SKM-1 treated with dmso at 0.1 percent for 144 hours (cell line): ENCODE measurements around the gene IL11.

Experiments used
- DNase-seq: peaks from one replicate; lab custom pipeline; 2025; ENCODE audit not compliant: unreplicated experiment; lab: John Stamatoyannopoulos, UW

IL11 gene

GRCh38 chr19:55391191-55391670 is 21.0 kb upstream of the IL11 start:
- no peak for DNase-seq

GRCh38 chr19:55390461-55390880 is 20.2 kb upstream of the IL11 start:
- DNase-seq = no peak

GRCh38 chr19:55389386-55390317 is 19.4 kb upstream of the IL11 start:
- no peak for DNase-seq

- no peak for DNase-seq
These were observed 17.7 kb upstream of the IL11 start for GRCh38 chr19:55387736-55388497.

GRCh38 chr19:55386493-55386971 is 16.3 kb upstream of the IL11 start:
- no peak for DNase-seq

- DNase-seq = peak; percentile 87
These were observed 15.6 kb upstream of the IL11 start, which contains the start of gene RPL28 for GRCh38 chr19:55385724-55386492. TSS of gene RPL28 (plus strand) at chr19:55385932. CDS start at chr19:55386358, 426 bp downstream.

- peak; percentile 48 for DNase-seq
These were observed 14.9 kb upstream of the IL11 start for GRCh38 chr19:55384920-55385723.

GRCh38 chr19:55384131-55384919 is 14.1 kb upstream of the IL11 start, which contains the start of gene TMEM238:
TSS of gene TMEM238 (minus strand) at chr19:55384292. CDS start at chr19:55384259, 33 bp downstream.
- DNase-seq = no peak

- peak; percentile 28 for DNase-seq
These were observed 13.2 kb upstream of the IL11 start for GRCh38 chr19:55383279-55384130.

- DNase-seq = no peak
These were observed 12.3 kb upstream of the IL11 start for GRCh38 chr19:55382522-55383054.

- no peak for DNase-seq
These were observed 11.8 kb upstream of the IL11 start for GRCh38 chr19:55382013-55382412.

- DNase-seq = no peak
These were observed 8.9 kb upstream of the IL11 start for GRCh38 chr19:55379174-55379573.

GRCh38 chr19:55377356-55378131 is 7.3 kb upstream of the IL11 start:
- DNase-seq = no peak

GRCh38 chr19:55376241-55376933 is 6.1 kb upstream of the IL11 start, which contains the start of gene TMEM190:
TSS of gene TMEM190 (plus strand) at chr19:55376826. CDS start at chr19:55376854, 28 bp downstream.
- no peak for DNase-seq

- DNase-seq = no peak
These were observed 3.9 kb upstream of the IL11 start for GRCh38 chr19:55373993-55374757.
